Memory B cell (primary cell): ENCODE measurements around the gene ZSCAN5B.
"Not testable (repeated sequence)": the region's sequence is repeated elsewhere in the genome, so short reads cannot be mapped to it uniquely, and the experiment has no call there.

Experiments
- ATAC-seq: fragments of 150-1000 bp; cut with Tn5 transposase; 2 replicates; pipeline ENCODE4 v1.10.0; 2021; ENCODE audit warnings: low read depth, mild to moderate bottlenecking, moderate library complexity
- DNase-seq, 2 donors: peaks; one replicate each; pipeline ENCODE4 v3.0.0; 2022; ENCODE audit warnings: low spot score in 2 of 2
- H3K27ac Mint-ChIP-seq: one replicate; pipeline ENCODE4 v1.8.0; 2022; ENCODE audit warnings: mild to moderate bottlenecking, moderate library complexity, mixed read lengths
- H3K27me3 Mint-ChIP-seq: one replicate; pipeline ENCODE4 v1.8.0; 2022; ENCODE audit warnings: mixed read lengths
- H3K36me3 Mint-ChIP-seq: one replicate; pipeline ENCODE4 v1.8.0; 2022; ENCODE audit warnings: mild to moderate bottlenecking, mixed read lengths
- H3K4me1 Mint-ChIP-seq: one replicate; pipeline ENCODE4 v1.8.0; 2022; ENCODE audit warnings: mixed read lengths
- H3K4me3 Mint-ChIP-seq: one replicate; pipeline ENCODE4 v1.8.0; 2022; ENCODE audit warnings: mild to moderate bottlenecking, moderate library complexity, mixed read lengths
- H3K9me3 Mint-ChIP-seq: one replicate; pipeline ENCODE4 v1.8.0; 2022; ENCODE audit warnings: mixed read lengths

ZSCAN5B gene

GRCh38 chr19:56199687-56200086, 2.1 kb upstream of the ZSCAN5B start:
- ATAC-seq (no peak), DNase-seq (no peak)
- H3K36me3 Mint-ChIP-seq, result no peaks in the 10 kb centered on the region
- no peaks in the 10 kb centered on the region for H3K27me3 Mint-ChIP-seq
- no peaks in the 10 kb centered on the region for H3K9me3 Mint-ChIP-seq
- no peaks in the 10 kb centered on the region for H3K4me1 Mint-ChIP-seq
- no peak overlapping the region for H3K27ac Mint-ChIP-seq
- H3K4me3 Mint-ChIP-seq, result no peak overlapping the region

GRCh38 chr19:56193981-56194640, 3.5 kb downstream of the ZSCAN5B start:
- Mint-ChIP-seq H3K9me3 (no peaks in the 10 kb centered on the region), H3K4me1 (no peaks in the 10 kb centered on the region), H3K27ac (no peak overlapping the region), H3K36me3 (no peaks in the 10 kb centered on the region), H3K4me3 (no peak overlapping the region), H3K27me3 (peaks cover 1% of the 10 kb centered on the region)
- ATAC-seq (no peak), DNase-seq (no peak)

GRCh38 chr19:56191711-56192110, 5.9 kb downstream of the ZSCAN5B start:
- Mint-ChIP-seq H3K4me3 (no peak overlapping the region), H3K27ac (no peak overlapping the region), H3K36me3 (no peaks in the 10 kb centered on the region), H3K9me3 (no peaks in the 10 kb centered on the region), H3K27me3 (peaks cover 4% of the 10 kb centered on the region), H3K4me1 (no peaks in the 10 kb centered on the region)
- ATAC-seq (no peak), DNase-seq (no peak)

GRCh38 chr19:56191115-56191514, 6.5 kb downstream of the ZSCAN5B start:
- ATAC-seq, result no peak
- DNase-seq, result no peak
- Mint-ChIP-seq H3K27ac (no peak overlapping the region), H3K4me1 (no peaks in the 10 kb centered on the region), H3K36me3 (no peaks in the 10 kb centered on the region), H3K9me3 (no peaks in the 10 kb centered on the region), H3K4me3 (no peak overlapping the region), H3K27me3 (peaks cover 4% of the 10 kb centered on the region)

- H3K4me3 Mint-ChIP-seq, result no peak overlapping the region
- no peak overlapping the region for H3K27ac Mint-ChIP-seq
- no peaks in the 10 kb centered on the region for H3K4me1 Mint-ChIP-seq
- peaks cover 4% of the 10 kb centered on the region for H3K27me3 Mint-ChIP-seq
- no peaks in the 10 kb centered on the region for H3K36me3 Mint-ChIP-seq
- ATAC-seq, result no peak
- DNase-seq, result no peak
- no peaks in the 10 kb centered on the region for H3K9me3 Mint-ChIP-seq
These were observed 7.8 kb downstream of the ZSCAN5B start for GRCh38 chr19:56189785-56190184.

- H3K27ac Mint-ChIP-seq, result no peak overlapping the region
- peaks cover 13% of the 10 kb centered on the region for H3K27me3 Mint-ChIP-seq
- no peaks in the 10 kb centered on the region for H3K36me3 Mint-ChIP-seq
- H3K4me3 Mint-ChIP-seq, result no peak overlapping the region
- H3K4me1 Mint-ChIP-seq, result peaks cover 2% of the 10 kb centered on the region
- DNase-seq (no peak), ATAC-seq (no peak)
- no peaks in the 10 kb centered on the region for H3K9me3 Mint-ChIP-seq
These were observed 19.9 kb downstream of the ZSCAN5B start for GRCh38 chr19:56177564-56178243.

GRCh38 chr19:56176881-56177280, 20.7 kb downstream of the ZSCAN5B start:
- DNase-seq (no peak), ATAC-seq (no peak)
- Mint-ChIP-seq H3K9me3 (no peaks in the 10 kb centered on the region), H3K27me3 (peaks cover 14% of the 10 kb centered on the region), H3K4me3 (no peak overlapping the region), H3K36me3 (no peaks in the 10 kb centered on the region), H3K27ac (no peak overlapping the region), H3K4me1 (peaks cover 4% of the 10 kb centered on the region)

- H3K27ac Mint-ChIP-seq, H3K4me1 Mint-ChIP-seq, H3K4me3 Mint-ChIP-seq, DNase-seq, H3K9me3 Mint-ChIP-seq, ATAC-seq, H3K36me3 Mint-ChIP-seq: not testable (repeated sequence)
- H3K27me3 Mint-ChIP-seq, result peaks cover 13% of the 10 kb centered on the region
These were observed 21.3 kb downstream of the ZSCAN5B start for GRCh38 chr19:56176310-56176709.

GRCh38 chr19:56175861-56176307, 21.7 kb downstream of the ZSCAN5B start, which contains the start of gene GALP:
GALP (plus strand) TSS chr19:56176008; CDS start chr19:56177109, 1,101 bp downstream.
- not testable (repeated sequence) for H3K27ac Mint-ChIP-seq, H3K36me3 Mint-ChIP-seq, H3K4me3 Mint-ChIP-seq

GRCh38 chr19:56174550-56174949, 23.0 kb downstream of the ZSCAN5B start:
- no peak for DNase-seq
- H3K36me3 Mint-ChIP-seq, result no peaks in the 10 kb centered on the region

More at GRCh38 chr19:56175861-56176307, 21.7 kb downstream of the ZSCAN5B start, which contains the start of gene GALP:
- not testable (repeated sequence) for DNase-seq, H3K4me1 Mint-ChIP-seq, H3K9me3 Mint-ChIP-seq, ATAC-seq
- peaks cover 13% of the 10 kb centered on the region for H3K27me3 Mint-ChIP-seq

GRCh38 chr19:56174086-56174485, 23.5 kb downstream of the ZSCAN5B start:
- H3K27me3 Mint-ChIP-seq, result peaks cover 17% of the 10 kb centered on the region
- no peaks in the 10 kb centered on the region for H3K36me3 Mint-ChIP-seq

More at GRCh38 chr19:56174550-56174949, 23.0 kb downstream of the ZSCAN5B start:
- H3K4me1 Mint-ChIP-seq, result peaks cover 4% of the 10 kb centered on the region
- no peak overlapping the region for H3K4me3 Mint-ChIP-seq
- H3K9me3 Mint-ChIP-seq, result no peaks in the 10 kb centered on the region
- H3K27me3 Mint-ChIP-seq, result peaks cover 17% of the 10 kb centered on the region
- ATAC-seq, result no peak
- H3K27ac Mint-ChIP-seq, result no peak overlapping the region

GRCh38 chr19:56170261-56170660, 27.3 kb downstream of the ZSCAN5B start:
- ATAC-seq, result no peak
- Mint-ChIP-seq H3K27me3 (peaks cover 14% of the 10 kb centered on the region), H3K27ac (no peak overlapping the region), H3K4me1 (peaks cover 4% of the 10 kb centered on the region), H3K9me3 (no peaks in the 10 kb centered on the region), H3K4me3 (no peak overlapping the region), H3K36me3 (no peaks in the 10 kb centered on the region)
- DNase-seq, result no peak

More at GRCh38 chr19:56174086-56174485, 23.5 kb downstream of the ZSCAN5B start:
- no peaks in the 10 kb centered on the region for H3K9me3 Mint-ChIP-seq
- peaks cover 4% of the 10 kb centered on the region for H3K4me1 Mint-ChIP-seq
- ATAC-seq (no peak), DNase-seq (no peak)
- no peak overlapping the region for H3K27ac Mint-ChIP-seq
- H3K4me3 Mint-ChIP-seq, result no peak overlapping the region

- H3K27me3 Mint-ChIP-seq, result peaks cover 13% of the 10 kb centered on the region
- ATAC-seq, result no peak
- H3K4me1 Mint-ChIP-seq, result peaks cover 5% of the 10 kb centered on the region
- no peak overlapping the region for H3K4me3 Mint-ChIP-seq
- H3K9me3 Mint-ChIP-seq, result no peaks in the 10 kb centered on the region
- H3K27ac Mint-ChIP-seq, result no peak overlapping the region
- DNase-seq, result no peak
- H3K36me3 Mint-ChIP-seq, result no peaks in the 10 kb centered on the region
These were observed 30.5 kb downstream of the ZSCAN5B start for GRCh38 chr19:56167064-56167578.

- ATAC-seq (no peak), DNase-seq (no peak)
- Mint-ChIP-seq H3K36me3 (peaks cover 16% of the 10 kb centered on the region), H3K4me1 (peaks cover 10% of the 10 kb centered on the region), H3K27ac (no peak overlapping the region), H3K4me3 (no peak overlapping the region), H3K9me3 (peaks cover 3% of the 10 kb centered on the region), H3K27me3 (peaks cover 7% of the 10 kb centered on the region)
These were observed 34.5 kb downstream of the ZSCAN5B start for GRCh38 chr19:56163097-56163496.
